HG02763 (cell line): ENCODE data around the gene FBXO17.

Experiments used
- ATAC-seq: cut with Tn5 transposase; IDR thresholded peaks from one replicate; pipeline ENCODE4 v1.9.1; 2021; ENCODE audit warnings: mild to moderate bottlenecking, moderate library complexity; ENCODE audit not compliant: unreplicated experiment

Gene FBXO17

DNA sequence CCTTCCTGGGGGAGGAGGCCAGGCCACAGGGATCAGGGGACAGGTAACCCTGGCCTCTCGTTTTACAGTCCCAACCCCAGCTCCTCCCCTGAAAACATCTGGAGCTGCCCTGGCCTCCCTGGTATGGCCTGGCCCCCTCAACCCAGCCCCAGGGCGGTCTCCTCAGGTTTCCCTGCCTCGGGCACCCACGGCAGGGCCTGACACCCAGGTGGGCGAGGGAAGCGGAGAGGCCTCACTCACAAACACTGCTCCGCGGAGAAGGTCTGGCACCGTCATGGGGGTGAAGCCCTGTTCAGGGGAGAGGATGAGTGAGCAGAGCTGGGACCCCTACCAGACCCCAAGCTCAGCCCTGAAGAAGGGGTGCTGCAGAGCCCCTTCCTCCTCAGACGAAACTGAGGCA, 57.0 kb downstream of the FBXO17 start:
- ATAC-seq, result no peak

DNA sequence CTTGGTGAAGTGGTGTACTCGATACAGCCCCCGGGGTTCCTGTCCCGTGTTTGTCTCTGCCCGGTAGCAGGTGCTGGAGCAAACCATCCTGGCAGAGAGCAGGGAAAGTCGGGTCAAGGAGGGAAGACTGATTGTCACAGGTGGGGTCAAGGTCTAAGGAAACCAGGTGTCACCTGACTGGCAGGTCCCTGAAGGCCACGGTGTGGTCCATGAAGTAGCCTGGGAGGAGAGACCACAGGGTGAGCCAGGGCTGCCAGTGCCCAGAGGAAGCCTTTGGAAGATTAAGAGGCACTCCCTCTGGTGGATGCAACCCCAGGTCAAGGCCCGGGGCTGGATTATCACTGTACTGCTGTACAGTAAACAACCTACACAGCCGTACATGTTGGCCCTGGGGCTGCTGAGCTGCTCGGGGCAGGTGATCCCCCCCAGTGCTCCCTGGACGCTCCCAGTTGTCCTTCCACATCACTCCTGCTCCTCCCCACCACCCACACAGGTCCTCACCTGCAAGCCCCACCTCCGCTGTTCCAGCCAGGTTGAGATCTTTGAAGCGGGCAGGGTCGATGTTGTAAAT, 57.5 kb downstream of the FBXO17 start:
- no peak for ATAC-seq

DNA sequence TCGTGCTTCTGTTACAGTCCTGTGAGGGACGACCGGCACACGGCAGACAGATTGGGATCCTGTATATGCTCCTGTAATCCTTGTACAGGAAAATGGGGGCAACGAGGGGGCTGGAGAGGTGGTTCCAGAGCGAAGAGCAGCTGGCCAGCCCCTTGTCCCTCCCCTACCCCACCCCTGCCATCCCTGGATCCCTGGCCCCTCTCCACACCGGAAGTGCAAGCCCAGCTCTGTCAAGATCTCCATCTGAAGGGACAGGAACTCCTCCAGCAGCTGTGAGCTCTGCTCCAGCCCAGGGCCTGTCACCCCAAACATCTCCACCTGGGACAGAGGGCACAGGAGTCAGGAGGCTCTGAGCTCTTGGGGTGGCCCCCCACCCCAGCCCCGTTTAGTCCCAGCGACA, 58.0 kb downstream of the FBXO17 start:
- ATAC-seq, result no peak

DNA sequence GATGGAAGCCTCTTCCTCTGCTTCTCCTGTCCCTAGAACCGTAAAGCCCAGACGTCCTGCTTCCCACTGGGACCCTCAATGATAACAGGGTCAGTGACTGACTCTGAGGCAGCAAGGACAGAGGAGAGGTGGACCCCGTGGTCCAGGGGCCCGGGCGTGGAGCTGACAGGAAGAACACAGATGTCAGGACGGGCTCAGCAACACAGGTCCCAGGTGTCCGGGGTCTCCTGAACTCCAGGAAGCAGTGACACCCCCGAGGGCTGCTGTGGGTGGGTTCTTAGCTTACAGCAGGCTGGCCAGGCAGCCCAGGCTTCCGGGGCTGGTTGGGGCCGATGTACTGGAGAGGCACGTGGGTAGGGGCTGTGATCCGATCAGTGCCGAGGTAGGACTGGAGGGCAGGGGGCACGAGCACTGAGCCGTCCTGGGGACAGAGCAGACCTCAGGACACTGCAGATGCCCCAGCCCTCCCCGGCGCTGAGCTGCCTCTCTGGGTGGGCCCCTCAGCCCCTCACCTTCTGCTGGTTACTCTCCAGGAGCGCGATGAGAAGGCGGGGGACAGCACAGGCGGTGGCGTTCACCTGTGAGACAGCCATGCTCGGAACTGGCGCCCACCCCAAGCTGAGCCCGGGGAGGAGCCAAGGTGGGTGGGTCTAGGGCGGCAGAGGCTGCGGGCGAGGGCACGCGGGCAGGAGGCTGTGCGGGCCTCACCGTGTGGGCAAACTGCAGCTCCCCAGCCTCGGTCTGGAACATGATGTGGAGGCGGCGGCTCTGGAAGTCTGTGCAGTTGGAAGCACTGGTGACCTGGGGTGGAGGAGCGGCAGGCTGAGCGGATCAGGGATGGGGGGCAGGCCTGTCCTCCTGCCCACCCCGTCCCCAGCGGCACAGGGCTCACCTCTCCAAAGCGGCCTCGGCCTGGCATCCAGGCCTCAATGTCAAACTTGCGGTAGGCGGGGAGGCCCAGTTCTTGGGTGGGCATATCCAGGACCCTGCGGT, 59.9 kb downstream of the FBXO17 start:
- no peak for ATAC-seq

DNA sequence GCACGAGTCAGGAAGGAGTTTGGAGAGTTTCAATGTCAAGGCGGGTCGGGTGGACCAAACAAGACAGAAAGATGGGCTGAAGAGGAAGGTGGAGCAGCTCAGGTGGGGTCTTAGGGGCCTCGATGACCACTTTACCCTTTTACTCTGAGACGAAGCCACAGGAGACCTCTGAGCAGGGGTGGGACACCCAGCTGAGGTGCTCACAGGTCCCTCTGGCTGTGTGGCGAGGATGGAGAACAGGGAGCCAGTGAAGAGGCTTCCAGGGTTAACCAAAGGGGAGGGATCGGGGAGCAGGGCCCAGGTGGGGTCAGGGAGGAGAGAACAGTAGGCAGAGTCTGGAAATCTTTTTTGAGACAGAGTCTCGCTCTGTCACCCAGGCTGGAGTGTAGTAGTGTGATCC, 61.6 kb downstream of the FBXO17 start:
- ATAC-seq, result no peak

DNA sequence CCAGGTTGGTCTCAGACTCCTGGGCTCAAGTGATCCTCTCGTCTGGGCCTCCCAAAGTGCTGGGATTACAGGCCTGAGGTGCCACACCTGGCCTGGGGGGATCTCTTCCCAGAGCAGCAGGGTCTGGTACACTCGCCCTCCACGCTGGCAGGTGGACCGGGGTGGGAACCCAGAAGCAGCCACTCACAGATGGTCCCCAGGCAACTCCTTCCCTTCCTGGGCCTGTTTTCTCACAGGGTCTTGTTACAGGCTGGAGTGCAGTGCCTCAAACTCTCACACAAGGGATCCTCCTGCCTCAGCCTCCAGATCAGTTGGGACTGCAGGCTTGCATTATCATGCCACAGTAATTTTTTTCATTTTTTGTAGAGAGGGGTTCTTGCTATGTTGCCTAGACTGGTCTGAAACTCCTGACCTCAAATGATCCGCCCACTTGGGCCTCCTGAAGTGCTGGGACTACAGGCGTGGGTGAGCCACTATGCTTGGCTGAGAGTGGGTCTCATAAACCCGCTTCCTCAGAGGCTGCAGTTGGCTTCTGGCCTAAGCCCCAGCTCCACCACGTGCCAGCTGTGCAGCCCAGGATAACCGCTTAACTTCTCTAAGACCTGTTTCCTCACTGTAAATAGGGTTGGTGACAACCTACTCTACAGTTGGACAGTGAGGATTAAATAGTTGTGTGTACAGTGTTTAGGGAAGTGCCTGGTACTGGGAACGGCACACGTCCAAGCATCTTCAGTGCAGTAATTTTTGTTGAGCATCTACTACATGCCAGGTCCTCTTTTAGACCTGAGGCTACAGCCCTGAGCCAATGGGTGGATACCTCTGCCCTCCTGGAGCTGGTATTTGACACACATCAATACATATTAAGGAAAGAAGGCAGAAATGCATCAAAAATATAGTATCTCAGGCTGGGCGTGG, 62.7 kb downstream of the FBXO17 start:
- no peak for ATAC-seq

DNA sequence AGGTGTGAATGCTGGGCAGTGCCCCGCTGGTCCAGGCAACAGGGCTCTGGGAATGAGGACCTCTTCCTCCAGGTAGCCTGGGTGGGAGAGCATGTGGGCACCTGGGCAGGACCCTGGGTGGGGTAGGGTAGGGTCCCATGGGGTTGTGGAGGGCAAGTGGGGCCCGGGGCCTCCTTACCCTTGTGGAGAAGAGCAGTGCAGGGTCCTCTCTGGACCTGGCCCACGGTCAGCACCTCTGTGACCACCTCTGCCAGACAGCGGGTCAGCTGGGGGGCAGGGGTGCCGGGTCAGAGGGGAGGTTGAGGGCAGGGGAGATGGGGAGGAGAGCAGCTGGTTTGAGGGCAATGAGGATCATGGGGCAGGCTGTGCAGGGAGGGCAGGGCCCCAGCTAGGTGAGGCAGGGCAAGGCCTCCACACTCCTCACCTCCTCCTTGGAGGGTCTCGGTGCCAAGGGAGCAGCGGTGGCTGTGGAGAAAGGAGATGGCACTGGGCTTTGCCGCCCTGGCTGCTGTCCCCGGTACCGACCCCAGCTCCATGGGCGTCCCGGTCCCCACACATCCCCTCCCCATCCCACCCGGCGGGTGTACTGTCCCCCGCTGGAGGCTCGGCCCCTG, 64.0 kb downstream of the FBXO17 start:
- ATAC-seq, result no peak

DNA sequence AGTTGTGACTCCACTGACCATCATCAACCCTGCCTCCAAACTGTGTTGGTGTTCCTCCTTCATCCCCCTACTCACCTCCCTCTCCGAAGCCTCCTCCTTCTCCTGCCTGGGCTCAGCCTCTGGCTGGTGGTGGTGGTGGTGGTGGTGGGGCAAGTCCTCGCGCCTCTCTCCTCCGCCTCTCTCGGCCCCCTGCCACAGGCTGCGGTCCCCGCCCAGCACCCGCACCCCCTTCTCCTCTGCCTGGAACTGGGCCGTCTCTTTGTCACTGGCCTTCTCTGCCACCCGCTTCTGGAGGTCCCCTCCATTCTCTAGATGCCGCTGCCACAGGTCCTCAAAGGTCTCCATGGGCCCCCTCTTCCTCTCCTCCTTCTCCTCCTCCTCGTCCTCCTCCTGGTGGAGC, 65.1 kb downstream of the FBXO17 start:
- no peak for ATAC-seq

DNA sequence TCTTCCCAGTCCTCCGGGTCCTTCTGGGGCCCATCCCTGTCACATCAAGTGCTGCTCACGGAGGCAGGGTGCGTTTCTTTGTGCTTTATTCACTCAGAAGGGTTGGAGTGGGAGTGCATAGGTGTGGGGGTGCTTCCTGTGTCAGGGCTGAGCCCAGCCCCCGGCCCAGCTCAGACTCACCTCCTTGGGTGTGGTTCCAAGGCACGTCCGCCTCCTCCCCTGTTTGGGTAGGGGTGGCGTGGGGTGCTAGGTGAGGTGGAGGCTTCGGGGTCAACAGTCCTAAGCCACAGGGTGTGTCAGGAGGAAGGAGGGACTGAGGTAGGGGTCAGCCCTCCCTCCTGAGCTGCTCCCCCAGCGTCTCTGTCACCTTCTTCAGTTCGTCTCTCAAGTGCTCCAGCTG, 66.6 kb downstream of the FBXO17 start:
- ATAC-seq, result no peak

DNA sequence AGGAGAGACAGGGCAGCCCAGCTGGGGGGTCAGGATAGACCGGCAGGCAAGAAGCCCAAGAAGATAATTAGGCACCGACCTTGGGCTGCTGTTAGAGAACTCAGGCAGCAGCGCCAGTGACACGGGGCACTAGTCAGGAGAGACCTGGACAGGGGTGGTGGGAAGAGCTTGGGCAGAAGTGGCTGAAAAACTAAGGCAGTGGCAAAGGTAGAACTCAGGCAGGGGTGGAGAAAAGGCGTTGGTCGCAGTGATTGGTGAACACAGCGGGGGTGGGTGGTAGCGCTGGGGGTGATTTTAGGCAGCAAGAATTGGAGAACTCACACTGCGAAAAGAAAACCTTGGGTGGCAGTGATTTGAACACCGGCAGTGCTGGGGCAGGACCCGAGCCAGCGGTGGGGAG, 67.9 kb downstream of the FBXO17 start:
- ATAC-seq, result no peak

DNA sequence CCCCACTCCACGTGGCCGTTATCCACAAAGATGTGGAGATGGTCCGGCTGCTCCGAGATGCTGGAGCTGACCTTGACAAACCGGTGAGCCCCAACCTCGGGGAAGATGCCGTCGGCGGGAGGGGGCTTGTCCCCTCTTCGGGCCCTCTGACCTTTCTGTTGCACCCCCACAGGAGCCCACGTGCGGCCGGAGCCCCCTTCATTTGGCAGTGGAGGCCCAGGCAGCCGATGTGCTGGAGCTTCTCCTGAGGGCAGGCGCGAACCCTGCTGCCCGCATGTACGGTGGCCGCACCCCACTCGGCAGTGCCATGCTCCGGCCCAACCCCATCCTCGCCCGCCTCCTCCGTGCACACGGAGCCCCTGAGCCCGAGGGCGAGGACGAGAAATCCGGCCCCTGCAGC, 68.3 kb downstream of the FBXO17 start:
- ATAC-seq, result no peak

DNA sequence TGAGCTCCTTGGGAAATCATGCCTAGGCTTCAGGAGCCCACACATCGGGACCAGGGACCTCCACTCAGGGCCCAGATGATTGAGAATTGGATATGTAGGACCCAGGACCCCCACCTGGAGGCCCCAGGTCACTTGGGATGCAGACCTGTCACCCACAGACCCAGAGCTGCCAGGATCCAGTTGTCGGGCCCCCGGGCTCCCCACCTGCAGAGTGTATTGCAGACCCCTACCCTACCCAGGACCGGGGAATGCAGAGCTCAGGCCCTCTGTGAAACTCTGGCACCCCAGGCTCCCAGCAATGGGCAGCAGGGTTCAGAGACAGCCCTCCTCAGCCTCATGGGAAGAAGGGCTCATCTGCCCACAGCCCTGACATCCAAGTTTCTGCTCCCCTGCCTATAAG, 69.9 kb downstream of the FBXO17 start:
- no peak for ATAC-seq

DNA sequence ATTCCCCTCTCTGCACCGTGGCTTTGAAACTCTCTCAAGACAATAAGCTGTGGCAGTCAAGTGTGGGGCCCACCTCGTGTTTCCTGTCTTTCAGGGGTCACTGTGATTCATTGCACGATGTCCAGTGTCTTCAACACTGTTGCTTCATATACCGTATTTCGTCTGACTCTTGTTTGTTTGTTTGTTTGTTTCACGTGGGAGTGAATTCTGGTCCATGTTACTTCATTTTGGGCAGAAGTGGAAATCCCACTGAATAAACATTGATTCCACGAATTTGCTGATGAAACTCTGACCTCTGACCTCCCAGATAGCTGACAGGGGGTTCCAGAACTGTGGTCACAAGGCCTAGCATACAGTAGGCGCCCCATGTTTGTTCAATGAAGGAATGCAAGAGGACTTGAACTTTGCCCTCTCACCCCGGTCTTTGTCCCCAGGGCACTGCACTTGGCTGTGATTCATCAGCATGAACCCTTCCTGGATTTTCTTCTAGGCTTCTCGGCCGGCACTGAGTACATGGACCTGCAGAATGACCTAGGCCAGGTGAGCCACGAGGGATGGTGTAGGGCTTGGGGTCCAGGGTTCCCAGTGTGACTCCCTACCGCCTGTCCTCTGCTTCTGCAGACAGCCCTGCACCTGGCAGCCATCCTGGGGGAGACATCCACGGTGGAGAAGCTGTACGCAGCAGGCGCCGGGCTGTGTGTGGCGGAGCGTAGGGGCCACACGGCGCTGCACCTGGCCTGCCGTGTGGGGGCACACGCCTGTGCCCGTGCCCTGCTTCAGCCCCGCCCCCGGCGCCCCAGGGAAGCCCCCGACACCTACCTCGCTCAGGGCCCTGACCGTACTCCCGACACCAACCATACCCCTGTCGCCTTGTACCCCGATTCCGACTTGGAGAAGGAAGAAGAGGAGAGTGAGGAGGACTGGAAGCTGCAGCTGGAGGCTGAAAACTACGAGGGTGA, 70.7 kb downstream of the FBXO17 start:
- no peak for ATAC-seq

DNA sequence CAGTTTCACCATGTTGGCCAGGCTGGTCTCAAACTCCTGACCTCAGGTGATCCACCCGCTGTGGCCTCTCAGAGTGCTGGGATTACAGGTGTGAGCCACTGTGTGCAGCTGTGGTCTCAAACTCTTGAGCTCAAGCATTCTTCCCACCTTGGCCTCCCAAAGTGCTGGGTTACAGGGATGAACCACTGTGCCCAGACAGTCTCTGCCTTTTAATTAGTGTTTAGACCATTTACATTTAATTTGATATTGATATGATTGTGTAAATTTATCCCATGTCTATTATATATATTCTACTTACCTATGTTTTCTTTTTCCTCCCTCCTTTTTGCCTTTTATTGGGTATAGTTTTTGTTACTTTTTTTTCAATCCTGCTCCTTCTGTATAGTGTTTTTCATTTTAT, 73.9 kb downstream of the FBXO17 start:
- ATAC-seq, result no peak

DNA sequence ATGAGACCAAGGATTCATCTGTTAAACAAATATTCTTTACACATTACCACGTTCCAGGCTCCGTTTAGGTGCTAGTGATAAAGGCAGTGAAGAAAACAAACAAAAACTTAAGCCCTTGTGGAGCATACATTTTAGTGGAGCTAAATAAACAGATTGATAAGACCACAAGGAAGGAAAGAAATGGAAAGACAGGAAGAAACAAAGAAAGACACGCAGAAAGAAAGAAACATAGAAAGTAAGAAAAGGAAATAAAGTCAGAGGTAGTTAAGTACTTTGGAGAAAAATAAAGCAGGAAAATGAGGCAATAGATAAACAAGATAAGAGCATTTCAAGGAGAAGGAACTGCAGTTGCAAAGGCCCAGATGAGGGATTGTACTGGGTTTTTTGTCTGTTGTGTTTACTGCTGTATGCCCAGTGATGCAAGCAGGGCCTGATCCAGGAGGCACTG, 74.8 kb downstream of the FBXO17 start:
- ATAC-seq, result no peak

DNA sequence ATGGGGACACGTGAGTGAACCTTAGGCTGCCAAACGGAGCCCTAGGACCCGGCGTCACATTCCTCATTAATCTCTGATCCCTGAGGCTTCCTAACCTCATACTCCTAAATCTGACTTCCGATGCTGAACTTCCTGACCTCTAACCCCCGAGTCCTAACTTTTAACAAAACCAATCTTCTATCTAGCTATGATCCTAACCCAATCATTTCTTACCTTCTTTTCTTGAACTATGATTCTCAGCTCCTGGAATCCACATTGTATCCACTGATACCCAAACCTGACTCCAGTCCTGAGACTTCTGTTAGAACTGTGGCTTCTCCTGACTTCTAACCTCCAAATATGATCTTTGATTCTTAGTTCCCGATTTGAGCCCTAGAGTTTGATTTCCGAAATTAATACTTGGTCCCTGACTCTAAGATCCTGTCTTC, 75.3 kb downstream of the FBXO17 start:
- ATAC-seq, result no peak

DNA sequence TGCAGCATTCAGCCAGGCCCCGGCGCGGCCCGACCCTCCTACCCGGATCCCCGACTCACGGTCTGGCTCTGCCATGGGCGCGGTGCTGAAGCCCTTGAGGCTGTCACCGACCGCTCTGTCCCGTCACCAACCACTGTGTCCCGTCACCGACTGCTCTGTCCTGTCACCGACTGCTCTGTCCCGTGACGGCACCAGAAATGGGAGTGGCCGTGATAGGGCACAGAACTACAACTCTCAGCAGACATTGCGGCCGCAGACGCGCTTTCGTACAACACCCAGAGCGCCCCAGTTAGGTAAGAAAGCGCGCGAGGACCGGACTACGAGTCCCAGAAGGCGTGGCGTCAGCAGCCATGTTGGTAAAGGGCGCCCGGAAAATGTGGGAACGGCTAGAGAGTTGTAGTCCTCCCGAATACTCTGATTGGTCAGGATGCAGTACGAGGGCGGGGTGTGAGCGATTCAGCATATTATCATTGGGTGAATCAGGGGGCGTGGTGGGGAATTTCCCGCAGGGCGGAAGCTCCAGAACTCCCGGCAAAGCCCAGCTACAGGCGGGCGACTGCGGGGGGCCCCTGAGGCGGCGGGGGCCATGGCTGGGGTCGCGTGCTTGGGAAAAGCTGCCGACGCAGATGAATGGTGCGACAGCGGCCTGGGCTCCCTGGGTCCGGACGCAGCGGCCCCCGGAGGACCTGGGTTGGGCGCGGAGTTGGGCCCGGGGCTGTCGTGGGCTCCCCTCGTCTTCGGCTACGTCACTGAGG, 75.9 kb downstream of the FBXO17 start, which contains the start of the genes NFKBIB and SIRT2:
NFKBIB (plus strand) TSS at position 523 of the 755 bp plus-strand sequence; CDS start at position 587, 64 bp downstream.
SIRT2 (minus strand) TSS at position 172 of the 755 bp plus-strand sequence; CDS start at position 75, 97 bp downstream.
- peak; percentile 89 for ATAC-seq

DNA sequence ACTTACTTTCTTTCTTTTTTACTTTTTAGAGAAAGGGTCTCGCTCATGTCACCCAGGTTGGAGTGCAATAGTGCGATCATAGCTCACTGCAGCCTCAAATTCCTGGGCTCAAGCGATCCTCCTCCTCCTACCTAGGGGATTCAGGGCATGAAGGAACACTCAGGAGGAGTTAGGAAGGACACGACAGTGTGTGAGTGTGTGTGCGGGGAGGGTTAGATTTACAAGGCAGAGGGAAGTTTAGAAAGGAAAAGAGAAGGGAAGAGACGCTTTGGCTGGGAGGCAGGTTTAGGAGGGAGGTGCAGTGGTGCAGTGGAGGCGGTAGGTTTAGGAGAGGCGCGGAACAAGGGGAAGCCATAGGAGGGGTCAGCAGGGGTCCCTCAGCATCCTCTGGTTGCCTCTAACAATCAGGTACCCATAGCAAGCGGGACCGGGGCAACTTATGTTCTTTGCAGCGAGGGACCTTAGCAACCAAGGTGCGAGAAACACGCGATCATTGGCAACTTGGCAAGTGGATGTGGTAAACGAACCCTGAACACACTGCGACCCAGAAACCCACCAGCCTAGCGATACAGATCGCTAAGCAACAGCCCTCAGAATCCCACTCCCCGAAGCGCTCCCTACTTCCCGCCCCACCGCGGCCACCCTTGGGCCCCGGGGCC, 76.6 kb downstream of the FBXO17 start:
- ATAC-seq, result no peak
